Measurements from ENCODE around the gene GCM1.

- TF ChIP-seq CTCF (IDR thresholded peaks at IDR 0.05) (no peak), EP300 (IDR thresholded peaks at IDR 0.05) (no peak), POLR2A (IDR thresholded peaks at IDR 0.05) (no peak)
Measured at GRCh38 chr6:53179961-53180651, 31.5 kb upstream of the GCM1 start.
